GM12865 (cell line): ENCODE results near the gene DNAJB6.
A peak's percentile ranks its signal among the peaks of the same experiment; 100 is the strongest.

Source experiments
- DNase-seq: peaks from one replicate; pipeline ENCODE4 v3.0.0; 2010; ENCODE audit warnings: low read depth
- H3K4me3 ChIP-seq: 2 replicates; pipeline ENCODE4 v1.5.1; 2011; ENCODE audit warnings: mild to moderate bottlenecking, low read depth, low read length, control low read depth
- TF ChIP-seq, protein P1 (sequence below): IDR thresholded peaks from 2 replicates; pipeline ENCODE4 v1.5.1; 2011; ENCODE audit warnings: low read length, control low read depth, low read depth, inconsistent platforms; ENCODE audit not compliant: insufficient read depth; ENCODE audit errors: missing control alignments

Gene DNAJB6

DNA sequence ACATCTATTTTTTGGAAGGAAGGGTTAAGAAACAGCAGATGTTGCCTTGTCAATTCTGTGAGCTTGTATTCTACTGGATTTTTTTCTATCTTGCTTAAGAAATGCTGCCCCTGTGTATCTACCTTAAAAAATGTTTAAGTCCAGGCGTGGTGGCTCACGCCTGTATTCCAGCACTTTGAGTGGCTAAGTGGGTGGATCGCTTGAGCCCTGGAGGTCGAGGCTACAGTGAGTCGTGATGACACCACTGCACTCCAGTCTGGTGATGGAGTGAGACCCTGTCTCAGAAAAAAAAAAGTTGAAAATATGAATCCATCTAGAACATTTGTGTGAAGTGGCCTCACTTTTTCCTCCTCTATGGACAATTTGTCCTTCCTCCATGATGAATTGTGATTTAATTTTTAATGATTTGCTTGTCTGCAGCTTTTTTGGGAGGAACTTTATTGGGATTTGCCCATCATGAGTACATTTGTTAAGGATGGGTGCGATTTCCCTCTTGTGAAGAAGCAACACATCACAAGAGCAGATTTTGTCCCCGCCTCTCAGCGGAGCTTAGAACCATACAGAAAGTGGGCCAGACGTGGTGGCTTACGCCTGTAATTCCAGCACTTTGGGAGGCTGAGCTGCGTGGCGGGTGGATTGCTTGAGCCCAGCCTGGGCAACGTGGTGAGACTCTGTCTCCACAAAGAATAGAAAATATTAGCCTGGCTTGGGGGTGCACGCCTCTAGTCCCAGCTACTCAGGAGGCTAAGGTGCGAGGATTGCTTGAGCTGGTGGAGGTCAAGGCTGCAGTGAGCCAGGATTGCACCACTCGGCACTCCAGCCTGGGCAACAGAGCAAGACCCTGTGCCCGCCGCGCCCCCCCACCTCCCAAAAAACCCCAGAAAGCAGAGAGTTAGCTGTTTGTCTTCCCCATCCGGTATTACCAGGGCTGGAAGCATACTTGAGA lies 57.7 kb downstream of the DNAJB6 start:
- no peak for DNase-seq
- H3K4me3 ChIP-seq, result no peak overlapping the region
- TF ChIP-seq, protein P1, sequence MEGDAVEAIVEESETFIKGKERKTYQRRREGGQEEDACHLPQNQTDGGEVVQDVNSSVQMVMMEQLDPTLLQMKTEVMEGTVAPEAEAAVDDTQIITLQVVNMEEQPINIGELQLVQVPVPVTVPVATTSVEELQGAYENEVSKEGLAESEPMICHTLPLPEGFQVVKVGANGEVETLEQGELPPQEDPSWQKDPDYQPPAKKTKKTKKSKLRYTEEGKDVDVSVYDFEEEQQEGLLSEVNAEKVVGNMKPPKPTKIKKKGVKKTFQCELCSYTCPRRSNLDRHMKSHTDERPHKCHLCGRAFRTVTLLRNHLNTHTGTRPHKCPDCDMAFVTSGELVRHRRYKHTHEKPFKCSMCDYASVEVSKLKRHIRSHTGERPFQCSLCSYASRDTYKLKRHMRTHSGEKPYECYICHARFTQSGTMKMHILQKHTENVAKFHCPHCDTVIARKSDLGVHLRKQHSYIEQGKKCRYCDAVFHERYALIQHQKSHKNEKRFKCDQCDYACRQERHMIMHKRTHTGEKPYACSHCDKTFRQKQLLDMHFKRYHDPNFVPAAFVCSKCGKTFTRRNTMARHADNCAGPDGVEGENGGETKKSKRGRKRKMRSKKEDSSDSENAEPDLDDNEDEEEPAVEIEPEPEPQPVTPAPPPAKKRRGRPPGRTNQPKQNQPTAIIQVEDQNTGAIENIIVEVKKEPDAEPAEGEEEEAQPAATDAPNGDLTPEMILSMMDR, result no peak

GRCh38 chr7:157395206-157395605 lies 58.4 kb downstream of the DNAJB6 start:
- no peak overlapping the region for H3K4me3 ChIP-seq
- no peak for DNase-seq
- TF ChIP-seq, protein P1, result no peak

GRCh38 chr7:157396316-157397035 lies 59.7 kb downstream of the DNAJB6 start:
- no peak for DNase-seq
- no peak overlapping the region for H3K4me3 ChIP-seq
- TF ChIP-seq, protein P1, result no peak

DNA sequence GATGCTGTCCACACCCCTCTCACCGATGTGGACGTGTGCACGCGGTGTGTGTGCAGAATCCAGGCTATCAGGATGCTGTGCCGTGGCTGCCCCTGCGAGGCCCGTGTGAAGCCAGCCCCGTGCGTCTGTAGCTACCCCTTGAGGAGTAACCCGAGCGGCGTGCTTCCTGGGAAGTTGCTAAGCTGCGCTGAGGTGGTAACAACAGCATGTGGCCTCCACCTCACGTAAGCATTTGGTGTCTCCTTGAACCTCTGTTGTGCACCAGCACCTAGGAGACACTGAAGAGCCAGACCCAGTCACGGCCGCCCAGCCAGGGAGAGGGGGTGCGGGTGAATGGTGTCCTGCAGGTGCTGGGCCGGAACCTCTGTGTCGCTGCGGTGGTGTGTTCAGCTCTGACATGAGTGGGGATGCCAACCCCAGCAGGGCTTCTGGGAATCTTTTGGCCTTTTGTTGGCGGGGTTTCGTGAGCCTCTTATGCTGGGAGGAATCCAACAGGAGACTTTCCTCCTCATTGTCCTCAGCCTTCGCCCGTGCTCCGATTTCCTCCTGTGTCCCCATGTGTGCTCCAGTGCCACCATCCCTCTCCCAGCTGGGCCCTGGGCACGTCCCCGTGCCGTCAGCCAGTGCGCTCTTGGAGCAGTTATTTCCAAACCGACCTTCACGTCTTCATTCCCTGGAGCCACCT lies 60.4 kb downstream of the DNAJB6 start:
- DNase-seq, result no peak
- TF ChIP-seq, protein P1, result no peak
- H3K4me3 ChIP-seq, result no peak overlapping the region

GRCh38 chr7:157397731-157398691 lies 61.2 kb downstream of the DNAJB6 start:
- H3K4me3 ChIP-seq, result no peak overlapping the region
- TF ChIP-seq, protein P1, result peak; percentile 8
- no peak for DNase-seq
